ENCODE measurements around the gene CCDC13.

Gene CCDC13

GRCh38 chr3:42780398-42780797 lies 7.3 kb upstream of the CCDC13 start:
- TF ChIP-seq NFRKB (IDR thresholded peaks at IDR 0.05), result no peak
- TF ChIP-seq TARDBP (IDR thresholded peaks at IDR 0.05), result no peak
- no peak for TF ChIP-seq CTBP1 (IDR thresholded peaks at IDR 0.05; ENCODE audit: borderline replicate concordance)
- no peak for TF ChIP-seq ZNF384 (IDR thresholded peaks at IDR 0.05)
- TF ChIP-seq FOXK2 (IDR thresholded peaks at IDR 0.05), result no peak
- TF ChIP-seq L3MBTL2 (conservative IDR thresholded peaks at IDR 0.05), result no peak
- TF ChIP-seq PKNOX1 (IDR thresholded peaks at IDR 0.05), result no peak
- no peak for TF ChIP-seq HDGF (IDR thresholded peaks at IDR 0.05; ENCODE audit: borderline replicate concordance)
- no peak for TF ChIP-seq ELF4 (IDR thresholded peaks at IDR 0.05)
- no peak for TF ChIP-seq LEF1 (IDR thresholded peaks at IDR 0.05; ENCODE audit: borderline replicate concordance)
- TF ChIP-seq BHLHE40 (IDR thresholded peaks at IDR 0.05; ENCODE audit: borderline replicate concordance), result no peak
- TF ChIP-seq FOXM1 (IDR thresholded peaks at IDR 0.05; ENCODE audit: borderline replicate concordance), result no peak
- TF ChIP-seq FOXA1 (IDR thresholded peaks at IDR 0.05), result no peak
- no peak for TF ChIP-seq SP1 (IDR thresholded peaks at IDR 0.05)
- no peak for TF ChIP-seq SUZ12 (IDR thresholded peaks at IDR 0.05)
- no peak for TF ChIP-seq ARNT (IDR thresholded peaks at IDR 0.05)
- CTCF ChIA-PET, result interaction anchor here (0.9 to 4.8 kb wide), 4 partner anchors 35 to 59 kb away, joined by 3 to 24 read pairs (median 4); no protein-coding TSS in a partner anchor
- POLR2A ChIA-PET, result no interaction called here

GRCh38 chr3:42778644-42779043 lies 5.6 kb upstream of the CCDC13 start:
- TF ChIP-seq FOXA1 (IDR thresholded peaks at IDR 0.05), result no peak
- POLR2A ChIA-PET, result no interaction called here
- CTCF ChIA-PET, result interaction anchor here (4.8 kb wide), 1 partner anchor 52 kb away, joined by 24 read pairs; no protein-coding TSS in a partner anchor
- DNase-seq (ENCODE audit: extremely low spot score), result no peak

More at GRCh38 chr3:42780398-42780797, 7.3 kb upstream of the CCDC13 start:
- DNase-seq (ENCODE audit: extremely low spot score), result no peak

- ChIA-PET CTCF (no interaction called here), POLR2A (no interaction called here)
- no peak for TF ChIP-seq FOXK2 (IDR thresholded peaks at IDR 0.05)
- TF ChIP-seq SP1 (IDR thresholded peaks at IDR 0.05), result no peak
- TF ChIP-seq SUZ12 (IDR thresholded peaks at IDR 0.05), result no peak
- TF ChIP-seq ZNF384 (IDR thresholded peaks at IDR 0.05), result no peak
- no peak for TF ChIP-seq CTBP1 (IDR thresholded peaks at IDR 0.05; ENCODE audit: borderline replicate concordance)
- no peak for TF ChIP-seq NFRKB (IDR thresholded peaks at IDR 0.05)
- TF ChIP-seq PKNOX1 (IDR thresholded peaks at IDR 0.05), result no peak
- no peak for TF ChIP-seq FOXA1 (IDR thresholded peaks at IDR 0.05)
- TF ChIP-seq ARNT (IDR thresholded peaks at IDR 0.05), result no peak
- no peak for TF ChIP-seq TARDBP (IDR thresholded peaks at IDR 0.05)
- no peak for TF ChIP-seq BHLHE40 (IDR thresholded peaks at IDR 0.05; ENCODE audit: borderline replicate concordance)
- TF ChIP-seq HDGF (IDR thresholded peaks at IDR 0.05; ENCODE audit: borderline replicate concordance), result no peak
- DNase-seq (ENCODE audit: extremely low spot score), result no peak
Observed at GRCh38 chr3:42773409-42773751, 327 bp upstream of the CCDC13 start.

- ChIA-PET POLR2A (no interaction called here), CTCF (no interaction called here)
- TF ChIP-seq NFRKB (IDR thresholded peaks at IDR 0.05) (no peak), TARDBP (IDR thresholded peaks at IDR 0.05) (no peak), PKNOX1 (IDR thresholded peaks at IDR 0.05) (no peak), HDGF (IDR thresholded peaks at IDR 0.05; ENCODE audit: borderline replicate concordance) (no peak), CTBP1 (IDR thresholded peaks at IDR 0.05; ENCODE audit: borderline replicate concordance) (no peak), BHLHE40 (IDR thresholded peaks at IDR 0.05; ENCODE audit: borderline replicate concordance) (no peak), ELF4 (IDR thresholded peaks at IDR 0.05) (no peak), ZNF384 (IDR thresholded peaks at IDR 0.05) (no peak), LEF1 (IDR thresholded peaks at IDR 0.05; ENCODE audit: borderline replicate concordance) (no peak), FOXK2 (IDR thresholded peaks at IDR 0.05) (no peak), FOXA1 (IDR thresholded peaks at IDR 0.05) (no peak), SP1 (IDR thresholded peaks at IDR 0.05) (no peak), L3MBTL2 (conservative IDR thresholded peaks at IDR 0.05) (no peak), FOXM1 (IDR thresholded peaks at IDR 0.05; ENCODE audit: borderline replicate concordance) (no peak), ARNT (IDR thresholded peaks at IDR 0.05) (no peak), SUZ12 (IDR thresholded peaks at IDR 0.05) (no peak)
- DNase-seq (ENCODE audit: extremely low spot score), result no peak
Observed at GRCh38 chr3:42771271-42771670, 1.8 kb downstream of the CCDC13 start.

- no peak for TF ChIP-seq SP1 (IDR thresholded peaks at IDR 0.05)
- no peak for TF ChIP-seq L3MBTL2 (conservative IDR thresholded peaks at IDR 0.05)
- no peak for TF ChIP-seq ZNF384 (IDR thresholded peaks at IDR 0.05)
- no peak for TF ChIP-seq LEF1 (IDR thresholded peaks at IDR 0.05; ENCODE audit: borderline replicate concordance)
- no peak for TF ChIP-seq PKNOX1 (IDR thresholded peaks at IDR 0.05)
- TF ChIP-seq FOXM1 (IDR thresholded peaks at IDR 0.05; ENCODE audit: borderline replicate concordance), result no peak
- no peak for TF ChIP-seq ELF4 (IDR thresholded peaks at IDR 0.05)
- TF ChIP-seq FOXK2 (IDR thresholded peaks at IDR 0.05), result no peak
- TF ChIP-seq NFRKB (IDR thresholded peaks at IDR 0.05), result no peak
- no peak for TF ChIP-seq TARDBP (IDR thresholded peaks at IDR 0.05)
- no peak for TF ChIP-seq HDGF (IDR thresholded peaks at IDR 0.05; ENCODE audit: borderline replicate concordance)
- no peak for TF ChIP-seq CTBP1 (IDR thresholded peaks at IDR 0.05; ENCODE audit: borderline replicate concordance)
- no peak for TF ChIP-seq SUZ12 (IDR thresholded peaks at IDR 0.05)
- TF ChIP-seq BHLHE40 (IDR thresholded peaks at IDR 0.05; ENCODE audit: borderline replicate concordance), result no peak
- TF ChIP-seq ARNT (IDR thresholded peaks at IDR 0.05), result no peak
- DNase-seq (ENCODE audit: extremely low spot score), result no peak
- ChIA-PET CTCF (no interaction called here), POLR2A (no interaction called here)
Observed at GRCh38 chr3:42769477-42770131, 3.4 kb downstream of the CCDC13 start.
